Mesenchymal stem cell (in vitro differentiated cells and primary cell): Measurements from ENCODE around the gene XIRP2.

Experiments used
- DNase-seq: peaks from one replicate; pipeline ENCODE4 v3.0.0-alpha.2; 2013
- H2AFZ ChIP-seq: one replicate; pipeline ENCODE4 v1.6.1; 2013; ENCODE audit warnings: low read depth, mild to moderate bottlenecking, control low read depth, inconsistent platforms, low read length, moderate library complexity
- H2AK5ac ChIP-seq: 2 replicates; pipeline ENCODE4 v1.6.1; 2013; ENCODE audit warnings: low read length, moderate library complexity, mild to moderate bottlenecking, inconsistent platforms; ENCODE audit not compliant: severe bottlenecking
- H2BK120ac ChIP-seq: one replicate; pipeline ENCODE4 v1.6.1; 2013; ENCODE audit warnings: low read depth, mild to moderate bottlenecking, inconsistent platforms, low read length, moderate library complexity
- H2BK12ac ChIP-seq, 2 experiments: one replicate each; pipeline ENCODE4 v1.6.1; 2013; ENCODE audit warnings: inconsistent platforms in 2 of 2, low read length in 2 of 2, mild to moderate bottlenecking in 2 of 2, moderate library complexity in 2 of 2, control low read depth in 1 of 2
- H2BK15ac ChIP-seq: one replicate; pipeline ENCODE4 v1.6.1; 2013; ENCODE audit warnings: mild to moderate bottlenecking, low read depth, inconsistent platforms; ENCODE audit not compliant: poor library complexity, severe bottlenecking
- H2BK5ac ChIP-seq: 2 replicates; pipeline ENCODE4 v1.6.1; 2013; ENCODE audit warnings: low read depth, mild to moderate bottlenecking, low read length, control low read depth, inconsistent platforms; ENCODE audit not compliant: poor library complexity, severe bottlenecking
- H3K14ac ChIP-seq, 2 experiments: one replicate each; pipeline ENCODE4 v1.6.1; 2013; ENCODE audit warnings: inconsistent platforms in 2 of 2, low read length in 2 of 2, control low read depth in 1 of 2, mild to moderate bottlenecking in 1 of 2, moderate library complexity in 1 of 2
- H3K18ac ChIP-seq, 2 experiments: one replicate each; pipeline ENCODE4 v1.6.1; 2013; ENCODE audit warnings: inconsistent platforms in 2 of 2, low read length in 2 of 2, control low read depth in 1 of 2, low read depth in 1 of 2, mild to moderate bottlenecking in 1 of 2
- H3K23ac ChIP-seq, 2 experiments: one replicate each; pipeline ENCODE4 v1.6.1; 2013; ENCODE audit warnings: inconsistent platforms in 2 of 2, low read length in 2 of 2, mild to moderate bottlenecking in 2 of 2, moderate library complexity in 2 of 2, control low read depth in 1 of 2
- H3K27ac ChIP-seq: 2 replicates; pipeline ENCODE4 v1.5.1; 2013; ENCODE audit warnings: mild to moderate bottlenecking, moderate library complexity, low read length, control low read depth, inconsistent platforms; ENCODE audit not compliant: poor library complexity, severe bottlenecking
- H3K27me3 ChIP-seq, 2 experiments: 2 replicates each; pipeline versions ENCODE4 v1.6.1 to v1.7.0; 2013; ENCODE audit warnings: low read length in 2 of 2, mild to moderate bottlenecking in 2 of 2, moderate library complexity in 2 of 2, control low read depth in 1 of 2, inconsistent platforms in 1 of 2; ENCODE audit not compliant: control insufficient read depth in 1 of 2, insufficient read depth in 1 of 2
- H3K36me3 ChIP-seq, 2 experiments: 2 replicates each; pipeline versions ENCODE4 v1.6.1 to v1.7.0; 2013; ENCODE audit warnings: low read length in 2 of 2, control low read depth in 1 of 2, inconsistent platforms in 1 of 2, low read depth in 1 of 2, mild to moderate bottlenecking in 1 of 2; ENCODE audit not compliant: insufficient read depth in 2 of 2, control insufficient read depth in 1 of 2
- H3K4ac ChIP-seq, 2 experiments: one replicate each; pipeline ENCODE4 v1.6.1; 2013; ENCODE audit warnings: inconsistent platforms in 2 of 2, low read length in 2 of 2, mild to moderate bottlenecking in 2 of 2, moderate library complexity in 2 of 2, control low read depth in 1 of 2, low read depth in 1 of 2
- H3K4me1 ChIP-seq: 2 replicates; pipeline ENCODE4 v1.6.1; 2013; ENCODE audit warnings: low read depth, low read length, control low read depth; ENCODE audit not compliant: control insufficient read depth, insufficient read depth
- H3K4me2 ChIP-seq: 2 replicates; pipeline ENCODE4 v1.6.1; 2013; ENCODE audit warnings: low read length, mild to moderate bottlenecking, inconsistent platforms; ENCODE audit not compliant: poor library complexity, severe bottlenecking
- H3K4me3 ChIP-seq, 2 experiments: 2 replicates each; pipeline versions ENCODE4 v1.5.1 to v1.7.0; 2013; ENCODE audit warnings: low read length in 2 of 2, mild to moderate bottlenecking in 2 of 2, control low read depth in 1 of 2, low read depth in 1 of 2; ENCODE audit not compliant: insufficient read depth in 1 of 2
- H3K79me1 ChIP-seq: replicated peaks from 2 replicates; pipeline ENCODE4 v1.6.1; 2013; ENCODE audit warnings: mild to moderate bottlenecking, control low read depth, low read length, inconsistent platforms; ENCODE audit not compliant: poor library complexity, severe bottlenecking
- H3K9ac ChIP-seq: 2 replicates; pipeline ENCODE4 v1.7.0; 2013; ENCODE audit warnings: mild to moderate bottlenecking, low read length, moderate library complexity
- H3K9me3 ChIP-seq: 2 replicates; pipeline ENCODE4 v1.7.0; 2013; ENCODE audit warnings: mild to moderate bottlenecking, low read length; ENCODE audit not compliant: control insufficient read depth
- H4K8ac ChIP-seq: one replicate; pipeline ENCODE4 v1.6.1; 2013; ENCODE audit warnings: inconsistent platforms, mild to moderate bottlenecking, low read length, moderate library complexity
- H4K91ac ChIP-seq: one replicate; pipeline ENCODE4 v1.6.1; 2013; ENCODE audit warnings: mild to moderate bottlenecking, low read length, inconsistent platforms
- WGBS: methylation state at CpG from one replicate; pipeline ENCODE4 v1.1.7; 2013; ENCODE audit warnings: mixed read lengths; 5-methylcytosine and 5-hydroxymethylcytosine counted together

Gene XIRP2

GRCh38 chr2:167110345-167110744 is 222.1 kb downstream of the XIRP2 start:
- H2BK15ac ChIP-seq = no peak overlapping the region
- no peak overlapping the region for H3K23ac ChIP-seq
- no peak overlapping the region for H2BK5ac ChIP-seq
- no peak overlapping the region for H3K14ac ChIP-seq
- no peak overlapping the region for H3K9ac ChIP-seq
- H3K18ac ChIP-seq = no peak overlapping the region
- H3K27me3 ChIP-seq = no peaks in the 10 kb centered on the region
- H3K79me1 ChIP-seq = no peaks in the 10 kb centered on the region
- no peak overlapping the region for H3K4me3 ChIP-seq
- H3K36me3 ChIP-seq = no peaks in the 10 kb centered on the region
- H3K4me2 ChIP-seq = no peak overlapping the region
- no peak overlapping the region for H2BK120ac ChIP-seq
- H4K8ac ChIP-seq = no peak overlapping the region
- no peak overlapping the region for H2AK5ac ChIP-seq
- H2BK12ac ChIP-seq = no peak overlapping the region
- H4K91ac ChIP-seq = no peak overlapping the region
- no peaks in the 10 kb centered on the region for H3K4me1 ChIP-seq
- H3K4ac ChIP-seq = no peak overlapping the region
- H2AFZ ChIP-seq = no peak overlapping the region
- H3K9me3 ChIP-seq = peaks cover 3% of the 10 kb centered on the region
- H3K27ac ChIP-seq = no peak overlapping the region
- no peak for DNase-seq

- Histone ChIP-seq H4K91ac (no peak overlapping the region), H3K4ac (no peak overlapping the region), H2BK12ac (no peak overlapping the region), H2AFZ (no peak overlapping the region), H2BK120ac (no peak overlapping the region), H3K27me3 (no peaks in the 10 kb centered on the region), H3K27ac (no peak overlapping the region), H4K8ac (no peak overlapping the region), H3K23ac (no peak overlapping the region), H3K4me1 (no peaks in the 10 kb centered on the region), H2BK5ac (no peak overlapping the region), H3K9ac (no peak overlapping the region), H2BK15ac (no peak overlapping the region), H3K79me1 (no peaks in the 10 kb centered on the region), H3K4me2 (no peak overlapping the region), H3K4me3 (no peak overlapping the region), H3K36me3 (no peaks in the 10 kb centered on the region), H3K14ac (no peak overlapping the region), H3K18ac (no peak overlapping the region), H3K9me3 (no peaks in the 10 kb centered on the region), H2AK5ac (no peak overlapping the region)
- WGBS = no CpG with 5 or more reads among the region's 4 CpGs
- DNase-seq = peak; percentile 39
Observed at GRCh38 chr2:167114018-167114417, 225.7 kb downstream of the XIRP2 start.

GRCh38 chr2:167115541-167115940 is 227.3 kb downstream of the XIRP2 start:
- H2AFZ ChIP-seq = no peak overlapping the region
- H3K4me3 ChIP-seq = no peak overlapping the region
- DNase-seq = no peak
- no peaks in the 10 kb centered on the region for H3K4me1 ChIP-seq
- H2BK5ac ChIP-seq = no peak overlapping the region
- H4K8ac ChIP-seq = no peak overlapping the region
- no peak overlapping the region for H3K14ac ChIP-seq
- no peak overlapping the region for H2BK120ac ChIP-seq
- no peaks in the 10 kb centered on the region for H3K79me1 ChIP-seq
- no peak overlapping the region for H4K91ac ChIP-seq
- no peak overlapping the region for H2BK15ac ChIP-seq
- no peaks in the 10 kb centered on the region for H3K27me3 ChIP-seq
- no peak overlapping the region for H3K27ac ChIP-seq
- H3K9me3 ChIP-seq = no peaks in the 10 kb centered on the region
- H3K9ac ChIP-seq = no peak overlapping the region
- no peak overlapping the region for H3K4ac ChIP-seq
- no peak overlapping the region for H3K4me2 ChIP-seq
- no peak overlapping the region for H2AK5ac ChIP-seq
- no peak overlapping the region for H2BK12ac ChIP-seq
- no peak overlapping the region for H3K23ac ChIP-seq
- no peaks in the 10 kb centered on the region for H3K36me3 ChIP-seq
- no peak overlapping the region for H3K18ac ChIP-seq

- no peak overlapping the region for H3K23ac ChIP-seq
- no peak overlapping the region for H3K4me2 ChIP-seq
- no peak overlapping the region for H4K8ac ChIP-seq
- H3K9me3 ChIP-seq = no peaks in the 10 kb centered on the region
- H2BK15ac ChIP-seq = no peak overlapping the region
- H3K36me3 ChIP-seq = no peaks in the 10 kb centered on the region
- WGBS = 38% methylated on average over 2 of the region's 2 CpGs
- no peak overlapping the region for H2AFZ ChIP-seq
- no peaks in the 10 kb centered on the region for H3K79me1 ChIP-seq
- no peak overlapping the region for H3K14ac ChIP-seq
- no peak overlapping the region for H3K9ac ChIP-seq
- H2BK12ac ChIP-seq = no peak overlapping the region
- H3K27me3 ChIP-seq = no peaks in the 10 kb centered on the region
- H2AK5ac ChIP-seq = no peak overlapping the region
- no peak overlapping the region for H3K27ac ChIP-seq
- H3K18ac ChIP-seq = no peak overlapping the region
- no peak overlapping the region for H3K4me3 ChIP-seq
- H3K4ac ChIP-seq = no peak overlapping the region
- H3K4me1 ChIP-seq = no peaks in the 10 kb centered on the region
- no peak for DNase-seq
- H2BK120ac ChIP-seq = no peak overlapping the region
- H2BK5ac ChIP-seq = no peak overlapping the region
- H4K91ac ChIP-seq = no peak overlapping the region
Observed at GRCh38 chr2:167122389-167122788, 234.1 kb downstream of the XIRP2 start.
